ENCODE results near the gene CPVL. TPM values are rescaled to one million over a fixed set of nuclear protein-coding genes. Genes with fewer than 3 reads are reported as not detected.

Gene CPVL
- total RNA-seq, 2 donors from 2014 or later = 32.4 to 53.3 TPM

- peaks cover 9% of the 10 kb centered on the region for H3K36me3 ChIP-seq (ENCODE audit: control insufficient read depth, insufficient read depth, low read length)
- 90 to 93% methylated on average over 2 to 3 of the region's 3 CpGs for WGBS, 2 experiments (ENCODE audit: insufficient coverage in 1 of 2, insufficient read length in 1 of 2)
- H3K27ac ChIP-seq (ENCODE audit: low read depth, low read length) = no peak overlapping the region
- no peak overlapping the region for H3K4me3 Mint-ChIP-seq
- peaks cover 7% of the 10 kb centered on the region for H3K9me3 Mint-ChIP-seq
- H3K4me1 ChIP-seq (ENCODE audit: control insufficient read depth, insufficient read depth, low read length) = peaks cover 11% of the 10 kb centered on the region
- peaks cover 15% of the 10 kb centered on the region for H3K36me3 Mint-ChIP-seq (ENCODE audit: low read depth)
- DNase-seq = no peak
- TF ChIP-seq CTCF (conservative IDR thresholded peaks at IDR 0.05) = no peak
- H3K27me3 ChIP-seq (ENCODE audit: control insufficient read depth, insufficient read depth, low read length, poor library complexity, severe bottlenecking) = no peaks in the 10 kb centered on the region
- H3K4me1 Mint-ChIP-seq = peaks cover 27% of the 10 kb centered on the region
- H3K9me3 ChIP-seq (ENCODE audit: control insufficient read depth, low read length) = peaks cover 9% of the 10 kb centered on the region
- no peaks in the 10 kb centered on the region for H3K27me3 Mint-ChIP-seq (ENCODE audit: insufficient read depth)
- H3K4me3 ChIP-seq (ENCODE audit: low read length) = no peak overlapping the region
- H3K9ac ChIP-seq (ENCODE audit: extremely low read depth, low read length, poor library complexity, severe bottlenecking) = no peak overlapping the region
- H3K27ac Mint-ChIP-seq = no peak overlapping the region
Measured at GRCh38 chr7:29109358-29109757, 37.0 kb downstream of the CPVL start.

- 83 to 93% methylated on average over 1 to 2 of the region's 2 CpGs for WGBS, 2 experiments (ENCODE audit: insufficient coverage in 1 of 2, insufficient read length in 1 of 2)
Measured at GRCh38 chr7:29107056-29107455, 39.3 kb downstream of the CPVL start.

GRCh38 chr7:29106669-29106988 is 39.7 kb downstream of the CPVL start:
- no peaks in the 10 kb centered on the region for H3K27me3 Mint-ChIP-seq (ENCODE audit: insufficient read depth)
- H3K9me3 Mint-ChIP-seq = peaks cover 7% of the 10 kb centered on the region
- Histone ChIP-seq H3K27ac (ENCODE audit: low read depth, low read length) (no peak overlapping the region), H3K4me1 (ENCODE audit: control insufficient read depth, insufficient read depth, low read length) (peaks cover 2% of the 10 kb centered on the region), H3K9me3 (ENCODE audit: control insufficient read depth, low read length) (peaks cover 9% of the 10 kb centered on the region), H3K27me3 (ENCODE audit: control insufficient read depth, insufficient read depth, low read length, poor library complexity, severe bottlenecking) (no peaks in the 10 kb centered on the region), H3K4me3 (ENCODE audit: low read length) (no peak overlapping the region), H3K9ac (ENCODE audit: extremely low read depth, low read length, poor library complexity, severe bottlenecking) (no peak overlapping the region), H3K36me3 (ENCODE audit: control insufficient read depth, insufficient read depth, low read length) (peaks cover 9% of the 10 kb centered on the region)
- no peak for TF ChIP-seq CTCF (conservative IDR thresholded peaks at IDR 0.05)
- WGBS, 2 experiments (ENCODE audit: insufficient coverage in 1 of 2, insufficient read length in 1 of 2) = 70% methylated on average over 3 of the region's 3 CpGs; no CpG with 5 or more reads in 1 of the 2 experiments
- DNase-seq = no peak
- peaks cover 11% of the 10 kb centered on the region for H3K36me3 Mint-ChIP-seq (ENCODE audit: low read depth)
- no peak overlapping the region for H3K4me3 Mint-ChIP-seq
- peaks cover 9% of the 10 kb centered on the region for H3K4me1 Mint-ChIP-seq
- H3K27ac Mint-ChIP-seq = no peak overlapping the region

More at GRCh38 chr7:29107056-29107455, 39.3 kb downstream of the CPVL start:
- Mint-ChIP-seq H3K4me1 (peaks cover 10% of the 10 kb centered on the region), H3K27ac (no peak overlapping the region), H3K4me3 (no peak overlapping the region), H3K36me3 (ENCODE audit: low read depth) (peaks cover 15% of the 10 kb centered on the region), H3K9me3 (peaks cover 7% of the 10 kb centered on the region), H3K27me3 (ENCODE audit: insufficient read depth) (no peaks in the 10 kb centered on the region)
- H3K9ac ChIP-seq (ENCODE audit: extremely low read depth, low read length, poor library complexity, severe bottlenecking) = no peak overlapping the region
- H3K9me3 ChIP-seq (ENCODE audit: control insufficient read depth, low read length) = peaks cover 9% of the 10 kb centered on the region
- no peak for DNase-seq
- H3K4me3 ChIP-seq (ENCODE audit: low read length) = no peak overlapping the region
- TF ChIP-seq CTCF (conservative IDR thresholded peaks at IDR 0.05) = no peak
- H3K27ac ChIP-seq (ENCODE audit: low read depth, low read length) = no peak overlapping the region
- no peaks in the 10 kb centered on the region for H3K27me3 ChIP-seq (ENCODE audit: control insufficient read depth, insufficient read depth, low read length, poor library complexity, severe bottlenecking)
- peaks cover 9% of the 10 kb centered on the region for H3K36me3 ChIP-seq (ENCODE audit: control insufficient read depth, insufficient read depth, low read length)
- H3K4me1 ChIP-seq (ENCODE audit: control insufficient read depth, insufficient read depth, low read length) = peaks cover 3% of the 10 kb centered on the region
